Left cardiac atrium (tissue), 4 donors: Measurements from ENCODE around the gene OSBPL1A. TPM values are rescaled to one million over a fixed set of nuclear protein-coding genes. Genes with fewer than 3 reads are reported as not detected.

Experiments used
- ATAC-seq, 2 donors: fragments of 200-7000 bp; cut with Tn5 transposase; one replicate each; pipeline ENCODE4 v1.9.1; 2020; ENCODE audit warnings: mild to moderate bottlenecking in 2 of 2, moderate library complexity in 2 of 2
- DNase-seq: peaks from one replicate; pipeline ENCODE4 v3.0.0-alpha.2; 2020
- intact Hi-C, 2 donors: fragments of 100-400 bp; cut with DNase I; formaldehyde crosslinking; loops; one replicate each; pipeline versions ENCODE4 v1.14.1 to v1.15.1; 2022 to 2023
- total RNA-seq, 2 donors: library from RNA; stranded (reverse); fragmentation: NEBNext Ultra II Directional; extraction: Animal tissue kit (Norgen Biotek cat#: 25700); gene quantifications; one replicate each; pipeline ENCODE4 v1.2.1, GENCODE V29; 2021
- donor health status: DM: no; HTN: yes; CAD: no.
- donor health status: DM: no; HTN: yes; CAD: no; lungs with severe emphysema.
- donor health status: DM: yes; HTN: yes; CAD: no.
- donor health status: Dilated cardiomyopathy.

OSBPL1A gene
- total RNA-seq, 2 donors from 2014 or later = 68.8 to 74.4 TPM

GRCh38 chr18:24201699-24202687 lies 195.6 kb downstream of the OSBPL1A start:
- ATAC-seq = no peak
- intact Hi-C loops = no loop called here
- no peak for DNase-seq

DNA sequence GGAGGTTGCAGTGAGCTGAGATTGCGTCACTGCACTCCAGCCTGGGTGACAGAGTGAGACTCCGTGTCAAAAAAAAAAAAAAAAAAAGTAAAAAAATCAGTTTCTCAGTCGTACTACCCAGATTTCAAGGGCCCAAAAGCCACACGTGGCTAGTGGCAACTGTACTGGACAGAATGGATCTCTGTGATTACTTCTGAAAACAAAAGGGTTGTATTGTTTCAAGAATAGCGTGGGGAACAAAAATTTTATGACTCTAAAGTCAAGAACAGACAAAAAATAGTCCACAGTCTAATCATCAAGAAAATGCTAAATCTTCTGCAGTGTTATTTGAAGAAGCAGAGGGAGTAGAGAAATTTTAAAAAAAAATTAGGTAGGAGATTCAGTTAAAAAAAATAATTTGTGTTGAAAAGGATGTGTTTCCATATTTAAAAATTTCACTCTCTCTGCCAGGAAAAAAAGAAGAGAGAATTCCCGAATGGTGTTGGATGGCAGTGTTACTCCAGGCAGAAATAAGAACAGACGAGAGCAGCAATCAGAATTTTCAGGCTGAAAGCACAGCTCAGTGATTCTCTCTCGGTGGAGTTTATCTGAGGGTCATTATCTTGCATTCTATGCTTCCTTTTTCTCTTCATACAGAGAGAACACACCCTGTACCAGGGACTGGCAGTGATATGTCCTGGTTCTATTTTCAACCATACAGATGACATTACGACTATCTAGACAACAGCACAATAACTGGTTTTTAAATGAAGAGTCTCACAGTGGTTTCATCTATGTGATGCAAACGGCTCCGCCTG lies 196.9 kb downstream of the OSBPL1A start:
- intact Hi-C loops = no loop called here
- DNase-seq = no peak
- ATAC-seq = peak in 1 of 2 donors; percentile 62

GRCh38 chr18:24199372-24199962 lies 198.2 kb downstream of the OSBPL1A start:
- no peak for DNase-seq
- ATAC-seq = peak in 1 of 2 donors; percentile 54
- intact Hi-C loops = no loop called here

DNA sequence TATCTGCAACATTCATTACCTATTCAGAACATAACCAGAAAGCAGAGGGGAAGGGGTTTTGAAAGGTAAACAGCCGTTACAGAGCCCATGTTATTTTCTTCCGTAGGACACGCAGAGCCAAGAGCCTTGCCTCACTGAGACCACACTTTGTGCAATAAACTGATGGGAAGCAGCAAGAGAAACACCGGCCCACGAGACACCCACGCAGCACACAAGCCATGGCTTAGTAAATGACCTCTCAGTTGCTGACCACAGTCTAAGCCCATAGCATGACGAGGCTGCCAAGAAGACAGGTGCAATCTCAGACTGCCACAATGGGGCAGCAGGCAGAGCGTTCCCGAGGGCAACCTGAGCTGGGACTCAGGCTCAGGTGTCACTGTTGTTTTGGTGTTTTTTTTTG lies 199.2 kb downstream of the OSBPL1A start:
- intact Hi-C loops = no loop called here
- no peak for DNase-seq
- peak in 1 of 2 donors; percentile 55 for ATAC-seq

DNA sequence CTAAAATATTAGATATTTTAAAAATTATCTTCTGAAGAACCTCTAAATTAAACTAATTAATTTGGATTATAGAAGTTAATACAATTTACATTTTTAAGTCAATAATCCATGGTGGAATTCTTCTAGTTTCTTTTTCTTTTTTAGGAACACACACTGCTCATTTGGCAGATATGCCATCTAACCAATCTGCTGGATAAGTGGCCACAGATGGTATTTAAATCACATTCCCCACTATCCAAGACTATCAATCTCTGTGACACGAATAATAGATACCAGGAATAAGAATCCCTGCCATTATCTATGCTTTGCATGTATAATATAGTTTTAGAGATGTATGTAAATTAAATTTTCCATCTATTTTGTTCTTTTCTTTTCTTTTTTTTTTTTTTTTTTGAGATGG lies 200.2 kb downstream of the OSBPL1A start:
- intact Hi-C loops = no loop called here
- DNase-seq (no peak), ATAC-seq (no peak)

DNA sequence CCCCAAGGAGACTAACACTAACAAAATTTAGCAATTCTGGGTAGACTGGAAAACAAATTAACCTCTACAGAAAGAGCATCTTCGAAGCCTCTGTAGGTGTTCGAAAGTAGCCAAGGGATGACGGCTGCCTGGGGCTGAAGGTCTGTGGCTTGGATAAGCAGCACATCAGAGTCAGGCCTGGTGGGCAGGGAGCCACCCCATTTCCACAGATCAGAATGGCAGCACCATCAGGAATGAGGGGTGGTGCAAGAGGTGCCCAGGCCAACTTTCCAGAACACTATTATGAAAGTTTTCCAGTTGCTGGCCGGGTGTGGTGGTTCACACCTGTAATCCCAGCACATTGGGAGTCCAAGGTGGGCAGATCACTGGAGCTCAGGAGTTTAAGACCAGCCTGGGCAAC lies 200.9 kb downstream of the OSBPL1A start:
- no peak for ATAC-seq

DNA sequence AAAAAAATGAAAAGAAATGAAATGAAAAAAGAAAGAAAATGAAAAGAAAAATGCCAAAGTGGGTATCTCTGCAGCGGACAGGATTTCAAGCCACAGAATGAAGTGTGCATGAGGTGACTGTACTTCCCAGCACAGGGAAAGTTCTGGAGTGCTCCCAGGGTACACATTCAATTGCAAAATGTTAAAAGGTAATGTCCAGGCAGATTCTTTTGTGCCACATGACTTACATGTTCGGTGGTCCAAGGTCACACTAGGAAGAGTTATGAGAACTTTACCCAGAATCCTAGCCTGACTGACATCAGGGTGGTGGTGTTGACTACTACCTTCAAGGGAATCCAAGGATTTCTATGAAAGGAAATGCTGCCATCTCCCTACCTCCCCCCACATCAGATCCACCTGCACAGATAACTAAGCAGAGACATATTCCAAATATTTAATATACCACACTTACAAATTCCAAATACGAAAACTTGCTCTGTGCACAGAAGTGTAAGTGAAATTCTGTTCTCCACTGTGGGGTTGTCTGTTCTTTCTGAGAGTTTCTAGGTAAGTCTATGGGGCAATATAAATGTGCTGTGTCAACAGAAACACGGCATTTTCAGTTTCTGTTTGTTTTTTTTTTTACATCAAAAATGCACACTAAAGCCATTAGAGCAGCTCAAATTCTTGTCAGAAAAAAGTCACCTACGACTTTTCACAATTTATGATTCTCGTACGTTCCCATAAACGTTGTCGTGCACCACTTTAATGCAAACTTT lies 202.1 kb downstream of the OSBPL1A start:
- intact Hi-C loops = no loop called here
- DNase-seq = no peak
- ATAC-seq = no peak

More for the DNA sequence above, 200.9 kb downstream of the OSBPL1A start:
- no peak for DNase-seq
- intact Hi-C loops = no loop called here

DNA sequence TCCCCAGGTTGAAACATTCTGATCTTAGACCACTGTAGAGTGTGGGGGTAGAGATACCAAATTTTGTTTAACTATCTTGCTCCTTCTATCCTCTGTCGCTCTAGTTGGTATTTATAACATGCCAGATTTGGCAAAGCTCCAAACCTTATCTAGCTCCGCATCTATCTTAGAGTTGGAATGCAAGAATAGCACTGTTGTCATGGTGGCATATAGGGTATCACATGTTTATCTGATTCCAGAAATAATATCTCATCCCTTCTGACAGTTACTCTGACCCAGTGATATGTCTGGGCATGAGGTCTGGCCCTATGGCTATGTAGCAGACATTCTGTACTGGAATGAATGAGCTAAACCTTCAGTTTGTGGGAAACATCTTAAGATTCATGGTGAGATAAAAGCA lies 207.0 kb downstream of the OSBPL1A start:
- intact Hi-C loops = no loop called here
- no peak for DNase-seq
- no peak for ATAC-seq

DNA sequence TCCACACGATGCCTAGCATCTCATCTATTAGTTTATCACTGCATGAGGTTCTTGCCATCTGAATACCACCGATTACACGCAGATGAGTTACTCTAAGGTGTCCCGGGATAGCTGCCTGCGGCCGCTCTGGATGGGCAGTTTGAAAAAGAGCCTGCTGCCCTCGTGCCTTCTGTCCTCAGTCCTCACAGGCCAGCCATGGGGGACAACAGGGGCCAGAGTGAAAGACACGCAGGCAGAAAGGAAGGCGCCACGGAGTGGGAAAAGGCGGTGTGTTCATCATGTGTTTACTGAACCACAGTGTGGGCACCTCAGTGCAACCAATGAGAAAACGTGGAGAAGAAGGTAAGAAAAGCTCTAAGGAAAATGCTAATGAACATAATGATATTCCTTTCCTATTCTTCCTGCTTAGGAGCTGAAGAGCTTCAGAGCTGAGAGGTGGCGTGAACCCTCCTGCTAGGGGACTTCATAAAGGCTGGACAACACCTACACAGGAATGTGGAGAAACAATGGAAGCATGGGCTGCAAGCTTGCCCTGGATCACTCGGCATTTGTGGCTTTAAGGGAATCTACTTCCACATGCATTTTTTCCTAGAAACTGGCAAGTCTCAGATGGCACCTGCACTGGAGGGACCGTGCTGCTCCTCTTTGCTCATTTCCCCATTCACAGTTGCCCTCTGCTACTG lies 207.8 kb downstream of the OSBPL1A start:
- no peak for DNase-seq
- intact Hi-C loops = no loop called here
- no peak for ATAC-seq

GRCh38 chr18:24189007-24189528 lies 208.6 kb downstream of the OSBPL1A start:
- DNase-seq (no peak), ATAC-seq (peak; percentile 37 to 73)
- intact Hi-C loops = no loop called here

DNA sequence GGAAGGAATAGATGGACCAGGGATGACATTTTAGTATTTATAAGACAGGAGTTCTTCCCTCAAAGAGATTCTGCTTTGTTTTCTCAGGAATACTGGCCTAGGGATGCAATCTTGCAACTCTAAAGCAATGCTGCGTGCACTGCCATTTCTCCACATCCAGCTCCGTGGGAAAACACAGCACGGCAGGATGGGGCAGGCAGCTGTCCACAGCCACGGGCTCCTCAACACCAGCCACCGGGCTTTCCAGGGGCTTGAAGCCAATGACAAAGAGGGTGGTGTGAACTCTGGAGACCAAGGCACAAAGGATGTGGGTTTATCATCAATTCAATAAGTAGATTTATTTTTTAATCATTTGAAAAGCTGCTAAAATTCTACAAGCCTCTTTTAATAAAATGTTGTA lies 209.5 kb downstream of the OSBPL1A start:
- ATAC-seq = no peak
- no peak for DNase-seq
- intact Hi-C loops = no loop called here

DNA sequence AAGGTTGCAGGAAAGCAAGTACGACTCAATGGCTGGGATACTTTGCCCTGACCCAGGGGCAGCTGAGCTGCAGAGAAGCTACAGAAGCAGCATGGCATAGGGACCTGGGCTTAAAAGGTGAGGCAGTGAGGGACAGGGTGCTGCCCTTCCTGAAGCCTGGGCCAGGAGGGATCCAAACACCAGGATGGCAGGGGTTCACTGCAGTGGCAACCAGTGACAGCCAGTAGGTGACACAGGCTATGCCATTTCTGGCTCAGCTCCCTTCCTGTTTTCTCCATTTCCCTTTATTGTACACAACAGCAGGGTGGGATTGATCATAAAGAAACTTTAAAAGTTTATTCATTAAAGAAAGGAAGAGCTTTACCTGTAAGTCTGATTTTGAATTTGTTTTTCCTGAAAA lies 209.9 kb downstream of the OSBPL1A start:
- intact Hi-C loops = no loop called here
- DNase-seq = no peak
- ATAC-seq = peak in 1 of 2 donors; percentile 33

GRCh38 chr18:24187049-24187448 lies 210.6 kb downstream of the OSBPL1A start:
- ATAC-seq (no peak), DNase-seq (no peak)
- intact Hi-C loops = no loop called here

GRCh38 chr18:24185805-24186204 lies 211.8 kb downstream of the OSBPL1A start:
- DNase-seq (no peak), ATAC-seq (no peak)
- intact Hi-C loops = no loop called here

- DNase-seq (no peak), ATAC-seq (no peak)
- intact Hi-C loops = no loop called here
These were observed 215.8 kb downstream of the OSBPL1A start for GRCh38 chr18:24181806-24182205.

GRCh38 chr18:24180048-24180447 lies 217.6 kb downstream of the OSBPL1A start:
- intact Hi-C loops = no loop called here
- ATAC-seq (no peak), DNase-seq (no peak)

DNA sequence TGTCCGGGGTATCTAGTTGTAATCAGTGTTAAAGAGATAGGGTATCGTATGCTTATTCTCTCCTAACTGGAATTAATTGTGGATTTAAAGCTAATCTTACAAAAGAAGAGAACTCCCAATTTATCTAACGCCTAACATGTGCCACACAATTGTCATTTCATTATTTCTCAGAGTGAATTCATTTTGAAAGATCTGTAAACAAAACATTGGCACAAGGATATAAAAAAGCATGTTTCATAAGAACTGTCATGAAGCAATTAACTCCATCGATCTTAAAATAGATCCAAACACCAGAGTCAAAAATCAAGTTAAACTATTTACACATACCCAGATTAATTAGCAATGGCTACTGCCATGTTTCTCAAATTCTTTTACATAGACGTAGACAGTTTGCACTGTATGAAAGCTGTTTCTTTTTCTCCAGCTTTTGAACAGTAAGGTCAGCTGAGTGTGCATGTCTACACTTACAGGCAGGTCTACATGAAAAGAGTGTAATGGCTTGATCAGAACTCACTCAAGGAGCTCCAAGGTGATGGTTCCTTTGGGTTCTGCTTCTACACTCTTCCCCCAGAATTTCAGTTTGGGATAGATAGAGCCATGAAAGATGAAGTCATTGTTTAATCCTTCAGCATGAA lies 220.0 kb downstream of the OSBPL1A start:
- DNase-seq (no peak), ATAC-seq (no peak)
- intact Hi-C loops = loop anchor here (2.0 to 10.0 kb wide), 3 partner anchors 87 to 310 kb away; no protein-coding TSS in a partner anchor
